ENCODE measurements around the gene CDK15. TPM values are rescaled to one million over a fixed set of nuclear protein-coding genes. Genes with fewer than 3 reads are reported as not detected.

CDK15 gene
- total and polyA plus RNA-seq, 4 donors: 0.22 to 0.55 (median 0.40) TPM

GRCh38 chr2:201926067-201926466 lies 119.7 kb downstream of the CDK15 start:
- Histone ChIP-seq H3K4me1 (ENCODE audit: control insufficient read depth, insufficient read depth, low read length) (peaks cover 4% of the 10 kb centered on the region), H3K27ac (ENCODE audit: low read depth, low read length) (no peak overlapping the region), H3K36me3 (ENCODE audit: control insufficient read depth, insufficient read depth, low read length) (no peaks in the 10 kb centered on the region), H3K27me3 (ENCODE audit: control insufficient read depth, insufficient read depth, low read length) (no peaks in the 10 kb centered on the region), H3K9me3 (ENCODE audit: control insufficient read depth, insufficient read depth, low read length) (no peaks in the 10 kb centered on the region), H3K4me3 (ENCODE audit: low read depth, low read length) (no peak overlapping the region)
- WGBS (ENCODE audit: insufficient coverage): 100% methylated on average over 1 of the region's 3 CpGs
- DNase-seq (ENCODE audit: low read depth in 4 of 6, low spot score in 6 of 6): no peak

GRCh38 chr2:201928363-201928762 lies 122.0 kb downstream of the CDK15 start:
- 96% methylated on average over 3 of the region's 8 CpGs for WGBS (ENCODE audit: insufficient coverage)
- H3K9me3 ChIP-seq (ENCODE audit: control insufficient read depth, insufficient read depth, low read length): no peaks in the 10 kb centered on the region
- peaks cover 3% of the 10 kb centered on the region for H3K27me3 ChIP-seq (ENCODE audit: control insufficient read depth, insufficient read depth, low read length)
- peaks cover 17% of the 10 kb centered on the region for H3K4me1 ChIP-seq (ENCODE audit: control insufficient read depth, insufficient read depth, low read length)
- no peak overlapping the region for H3K4me3 ChIP-seq (ENCODE audit: low read depth, low read length)
- no peaks in the 10 kb centered on the region for H3K36me3 ChIP-seq (ENCODE audit: control insufficient read depth, insufficient read depth, low read length)
- H3K27ac ChIP-seq (ENCODE audit: low read depth, low read length): no peak overlapping the region
- DNase-seq (ENCODE audit: low read depth in 4 of 6, low spot score in 6 of 6): no peak

GRCh38 chr2:201929281-201930026 lies 123.1 kb downstream of the CDK15 start:
- Histone ChIP-seq H3K27me3 (ENCODE audit: control insufficient read depth, insufficient read depth, low read length) (peaks cover 4% of the 10 kb centered on the region), H3K9me3 (ENCODE audit: control insufficient read depth, insufficient read depth, low read length) (no peaks in the 10 kb centered on the region), H3K27ac (ENCODE audit: low read depth, low read length) (no peak overlapping the region), H3K4me1 (ENCODE audit: control insufficient read depth, insufficient read depth, low read length) (peaks cover 21% of the 10 kb centered on the region), H3K4me3 (ENCODE audit: low read depth, low read length) (no peak overlapping the region), H3K36me3 (ENCODE audit: control insufficient read depth, insufficient read depth, low read length) (no peaks in the 10 kb centered on the region)
- WGBS (ENCODE audit: insufficient coverage): 92% methylated on average over 2 of the region's 3 CpGs
- DNase-seq (ENCODE audit: low read depth in 4 of 6, low spot score in 6 of 6): no peak

- H3K27ac ChIP-seq (ENCODE audit: low read depth, low read length): no peak overlapping the region
- H3K4me3 ChIP-seq (ENCODE audit: low read depth, low read length): no peak overlapping the region
- no peaks in the 10 kb centered on the region for H3K36me3 ChIP-seq (ENCODE audit: control insufficient read depth, insufficient read depth, low read length)
- no peak for DNase-seq (ENCODE audit: low read depth in 4 of 6, low spot score in 6 of 6)
- 85% methylated on average over 4 of the region's 4 CpGs for WGBS (ENCODE audit: insufficient coverage)
- no peaks in the 10 kb centered on the region for H3K9me3 ChIP-seq (ENCODE audit: control insufficient read depth, insufficient read depth, low read length)
- H3K27me3 ChIP-seq (ENCODE audit: control insufficient read depth, insufficient read depth, low read length): peaks cover 4% of the 10 kb centered on the region
- H3K4me1 ChIP-seq (ENCODE audit: control insufficient read depth, insufficient read depth, low read length): peaks cover 21% of the 10 kb centered on the region
These were observed 123.7 kb downstream of the CDK15 start for GRCh38 chr2:201930043-201930442.

- peaks cover 4% of the 10 kb centered on the region for H3K27me3 ChIP-seq (ENCODE audit: control insufficient read depth, insufficient read depth, low read length)
- H3K27ac ChIP-seq (ENCODE audit: low read depth, low read length): no peak overlapping the region
- no peaks in the 10 kb centered on the region for H3K9me3 ChIP-seq (ENCODE audit: control insufficient read depth, insufficient read depth, low read length)
- no peaks in the 10 kb centered on the region for H3K36me3 ChIP-seq (ENCODE audit: control insufficient read depth, insufficient read depth, low read length)
- H3K4me1 ChIP-seq (ENCODE audit: control insufficient read depth, insufficient read depth, low read length): peaks cover 21% of the 10 kb centered on the region
- DNase-seq (ENCODE audit: low read depth in 4 of 6, low spot score in 6 of 6): no peak
- no peak overlapping the region for H3K4me3 ChIP-seq (ENCODE audit: low read depth, low read length)
These were observed 124.5 kb downstream of the CDK15 start for GRCh38 chr2:201930831-201931230.

GRCh38 chr2:201931475-201931874 lies 125.1 kb downstream of the CDK15 start:
- Histone ChIP-seq H3K4me3 (ENCODE audit: low read depth, low read length) (no peak overlapping the region), H3K36me3 (ENCODE audit: control insufficient read depth, insufficient read depth, low read length) (no peaks in the 10 kb centered on the region), H3K9me3 (ENCODE audit: control insufficient read depth, insufficient read depth, low read length) (no peaks in the 10 kb centered on the region), H3K4me1 (ENCODE audit: control insufficient read depth, insufficient read depth, low read length) (peaks cover 21% of the 10 kb centered on the region), H3K27ac (ENCODE audit: low read depth, low read length) (no peak overlapping the region), H3K27me3 (ENCODE audit: control insufficient read depth, insufficient read depth, low read length) (peaks cover 4% of the 10 kb centered on the region)
- no peak for DNase-seq (ENCODE audit: low read depth in 4 of 6, low spot score in 6 of 6)
- WGBS (ENCODE audit: insufficient coverage): 67% methylated on average over 1 of the region's 2 CpGs

- peaks cover 21% of the 10 kb centered on the region for H3K4me1 ChIP-seq (ENCODE audit: control insufficient read depth, insufficient read depth, low read length)
- DNase-seq (ENCODE audit: low read depth in 4 of 6, low spot score in 6 of 6): peak in 1 of 6 donors; percentile 46
- peaks cover 4% of the 10 kb centered on the region for H3K27me3 ChIP-seq (ENCODE audit: control insufficient read depth, insufficient read depth, low read length)
- no peak overlapping the region for H3K4me3 ChIP-seq (ENCODE audit: low read depth, low read length)
- H3K9me3 ChIP-seq (ENCODE audit: control insufficient read depth, insufficient read depth, low read length): no peaks in the 10 kb centered on the region
- WGBS (ENCODE audit: insufficient coverage): 27% methylated on average over 5 of the region's 7 CpGs
- H3K36me3 ChIP-seq (ENCODE audit: control insufficient read depth, insufficient read depth, low read length): no peaks in the 10 kb centered on the region
- no peak overlapping the region for H3K27ac ChIP-seq (ENCODE audit: low read depth, low read length)
These were observed 125.6 kb downstream of the CDK15 start for GRCh38 chr2:201931951-201932350.

GRCh38 chr2:201932511-201932910 lies 126.2 kb downstream of the CDK15 start:
- no peak overlapping the region for H3K27ac ChIP-seq (ENCODE audit: low read depth, low read length)
- H3K36me3 ChIP-seq (ENCODE audit: control insufficient read depth, insufficient read depth, low read length): no peaks in the 10 kb centered on the region
- DNase-seq (ENCODE audit: low read depth in 4 of 6, low spot score in 6 of 6): peak in 2 of 6 donors; percentile 47 to 66
- no peaks in the 10 kb centered on the region for H3K9me3 ChIP-seq (ENCODE audit: control insufficient read depth, insufficient read depth, low read length)
- 0% methylated on average over 1 of the region's 3 CpGs for WGBS (ENCODE audit: insufficient coverage)
- H3K4me3 ChIP-seq (ENCODE audit: low read depth, low read length): no peak overlapping the region
- peaks cover 4% of the 10 kb centered on the region for H3K27me3 ChIP-seq (ENCODE audit: control insufficient read depth, insufficient read depth, low read length)
- peaks cover 21% of the 10 kb centered on the region for H3K4me1 ChIP-seq (ENCODE audit: control insufficient read depth, insufficient read depth, low read length)

GRCh38 chr2:201933792-201934237 lies 127.5 kb downstream of the CDK15 start:
- peak in 4 of 6 donors; percentile 47 to 82 (median 68) for DNase-seq (ENCODE audit: low read depth in 4 of 6, low spot score in 6 of 6)
- H3K36me3 ChIP-seq (ENCODE audit: control insufficient read depth, insufficient read depth, low read length): no peaks in the 10 kb centered on the region
- WGBS (ENCODE audit: insufficient coverage): 35% methylated on average over 6 of the region's 7 CpGs
- H3K9me3 ChIP-seq (ENCODE audit: control insufficient read depth, insufficient read depth, low read length): no peaks in the 10 kb centered on the region
- no peak overlapping the region for H3K4me3 ChIP-seq (ENCODE audit: low read depth, low read length)
- H3K27ac ChIP-seq (ENCODE audit: low read depth, low read length): no peak overlapping the region
- H3K4me1 ChIP-seq (ENCODE audit: control insufficient read depth, insufficient read depth, low read length): peaks cover 26% of the 10 kb centered on the region
- H3K27me3 ChIP-seq (ENCODE audit: control insufficient read depth, insufficient read depth, low read length): peaks cover 4% of the 10 kb centered on the region

GRCh38 chr2:201936817-201937216 lies 130.5 kb downstream of the CDK15 start:
- H3K4me3 ChIP-seq (ENCODE audit: low read depth, low read length): no peak overlapping the region
- no peaks in the 10 kb centered on the region for H3K9me3 ChIP-seq (ENCODE audit: control insufficient read depth, insufficient read depth, low read length)
- H3K36me3 ChIP-seq (ENCODE audit: control insufficient read depth, insufficient read depth, low read length): no peaks in the 10 kb centered on the region
- no peak for DNase-seq (ENCODE audit: low read depth in 4 of 6, low spot score in 6 of 6)
- peaks cover 4% of the 10 kb centered on the region for H3K27me3 ChIP-seq (ENCODE audit: control insufficient read depth, insufficient read depth, low read length)
- H3K27ac ChIP-seq (ENCODE audit: low read depth, low read length): no peak overlapping the region
- WGBS (ENCODE audit: insufficient coverage): 81% methylated on average over 3 of the region's 4 CpGs
- peaks cover 45% of the 10 kb centered on the region for H3K4me1 ChIP-seq (ENCODE audit: control insufficient read depth, insufficient read depth, low read length)

Measured in spinal cord (tissue), 10 donors.